Smooth muscle cell (in vitro differentiated cells): ENCODE data around the gene BPIFB6. TPM values are rescaled to one million over a fixed set of nuclear protein-coding genes. Genes with fewer than 3 reads are reported as not detected.

ENCODE experiments used
- DNase-seq: peaks from one replicate; lab custom pipeline; 2025; ENCODE audit not compliant: unreplicated experiment; lab: John Stamatoyannopoulos, UW
- H2AFZ ChIP-seq: fragments of 200-600 bp; sonication (generic); 2 replicates; pipeline ENCODE4 v1.6.0; 2016; ENCODE audit warnings: antibody characterized with exemption, low read depth, mild to moderate bottlenecking
- H3F3A ChIP-seq: fragments of 200-600 bp; sonication (generic); 2 replicates; pipeline ENCODE4 v1.6.0; 2017; ENCODE audit warnings: antibody characterized with exemption, low read depth
- H3K27ac ChIP-seq: fragments of 200-600 bp; sonication (generic); 2 replicates; pipeline ENCODE4 v1.5.1; 2016; ENCODE audit warnings: low read depth, mild to moderate bottlenecking
- H3K27me3 ChIP-seq: fragments of 200-600 bp; sonication (generic); 2 replicates; pipeline ENCODE4 v1.6.1; 2016; ENCODE audit warnings: low read depth, mild to moderate bottlenecking
- H3K36me3 ChIP-seq: fragments of 200-600 bp; sonication (generic); 2 replicates; pipeline ENCODE4 v1.5.1; 2016; ENCODE audit warnings: low read depth
- H3K4me1 ChIP-seq: fragments of 200-600 bp; sonication (generic); 2 replicates; pipeline ENCODE4 v1.5.1; 2016; ENCODE audit warnings: low read depth
- H3K4me2 ChIP-seq: fragments of 200-600 bp; sonication (generic); 2 replicates; pipeline ENCODE4 v1.6.0; 2016; ENCODE audit warnings: mild to moderate bottlenecking
- H3K4me3 ChIP-seq: fragments of 200-600 bp; sonication (generic); 2 replicates; pipeline ENCODE4 v1.5.1; 2016; ENCODE audit warnings: mild to moderate bottlenecking
- H3K79me2 ChIP-seq: fragments of 200-600 bp; sonication (generic); 2 replicates; pipeline ENCODE4 v1.6.0; 2016; ENCODE audit warnings: low read depth, mild to moderate bottlenecking
- H3K9ac ChIP-seq: fragments of 200-600 bp; sonication (generic); 2 replicates; pipeline ENCODE4 v1.6.0; 2016; ENCODE audit warnings: low read depth
- H3K9me3 ChIP-seq: fragments of 200-600 bp; sonication (generic); replicated peaks from 2 replicates; pipeline ENCODE4 v1.5.1; 2016; ENCODE audit warnings: low read depth
- H4K20me1 ChIP-seq: fragments of 200-600 bp; sonication (generic); 2 replicates; pipeline ENCODE4 v1.6.0; 2016; ENCODE audit warnings: low read depth
- CTCF ChIP-seq: fragments of 200-600 bp; sonication (generic); IDR thresholded peaks from 2 replicates; pipeline ENCODE4 v1.5.1; 2017; ENCODE audit warnings: borderline replicate concordance, mild to moderate bottlenecking, antibody characterized with exemption; ENCODE audit not compliant: insufficient read depth, poor library complexity, severe bottlenecking
- WGBS: methylation state at CpG from one replicate; pipeline ENCODE4 v1.1.7; 2016; ENCODE audit warnings: low lambda C conversion rate; 5-methylcytosine and 5-hydroxymethylcytosine counted together
- polyA plus RNA-seq: library from polyadenylated mRNA; unstranded; fragments of >200 nt; fragmentation: Nextera tagmentation; extraction: Ambion mirVana; gene quantifications from 2 replicates; pipeline ENCODE4 v1.2.1, GENCODE V29; 2016
- total RNA-seq: library from RNA; depleted of rRNA; stranded (reverse); fragments of >200 nt; gene quantifications from 2 replicates; pipeline ENCODE4 v1.2.3, GENCODE V29; 2014

The BPIFB6 gene
- total and polyA plus RNA-seq, 2 experiments from 2014 or later, result not detected

DNA sequence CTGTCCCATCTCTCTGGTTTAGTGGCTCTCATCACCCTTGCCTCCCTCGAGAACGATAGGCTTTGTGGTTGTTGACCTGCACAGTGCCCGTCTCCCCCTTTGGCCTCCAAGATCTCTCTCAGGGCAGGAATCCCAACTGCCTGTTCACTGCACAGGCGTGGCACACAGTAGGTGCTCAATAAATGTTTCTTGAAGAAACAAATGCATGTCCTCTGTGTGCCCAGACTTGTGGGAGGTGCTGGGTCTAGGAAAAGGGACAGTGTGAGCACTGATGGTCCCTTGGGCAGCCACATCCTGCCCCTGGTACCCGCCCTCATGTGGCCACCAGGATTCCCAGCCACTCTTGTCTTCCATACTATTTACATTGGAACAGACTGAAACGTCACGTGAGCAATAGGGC lies 2.6 kb upstream of the BPIFB6 start:
- Histone ChIP-seq H4K20me1 (no peaks in the 10 kb centered on the region), H3K9ac (no peak overlapping the region), H3K27ac (no peak overlapping the region), H3F3A (no peaks in the 10 kb centered on the region), H3K4me2 (no peak overlapping the region), H3K4me1 (no peaks in the 10 kb centered on the region), H3K4me3 (no peak overlapping the region), H2AFZ (no peak overlapping the region), H3K9me3 (no peaks in the 10 kb centered on the region), H3K79me2 (no peaks in the 10 kb centered on the region), H3K27me3 (peaks cover 38% of the 10 kb centered on the region), H3K36me3 (no peaks in the 10 kb centered on the region)
- TF ChIP-seq CTCF, result no peak
- 85% methylated on average over 7 of the region's 7 CpGs for WGBS
- no peak for DNase-seq

DNA sequence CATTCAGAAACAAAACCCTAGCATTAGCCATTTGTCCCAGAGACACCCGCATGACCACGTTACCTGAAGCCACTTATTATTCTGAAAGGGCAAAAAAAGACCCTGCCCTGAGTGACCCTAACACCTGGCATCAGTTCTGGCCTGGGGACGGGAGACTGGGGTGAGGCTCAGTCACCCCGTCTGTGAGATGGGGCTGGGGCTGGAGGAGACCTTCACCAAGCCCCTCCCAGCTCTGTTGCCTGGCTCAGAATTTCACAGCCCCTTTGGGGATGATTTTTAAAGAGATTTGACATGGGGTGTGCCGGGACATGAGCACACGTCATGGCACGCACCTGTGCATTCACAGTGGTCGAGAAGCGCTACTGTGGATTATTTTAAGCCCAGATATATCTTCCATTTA lies 1.4 kb upstream of the BPIFB6 start:
- Histone ChIP-seq H3K9me3 (no peaks in the 10 kb centered on the region), H4K20me1 (no peaks in the 10 kb centered on the region), H3K9ac (no peak overlapping the region), H3K4me3 (no peak overlapping the region), H3K36me3 (no peaks in the 10 kb centered on the region), H3K4me2 (no peak overlapping the region), H3K27me3 (peaks cover 41% of the 10 kb centered on the region), H3K79me2 (no peaks in the 10 kb centered on the region), H3K27ac (no peak overlapping the region), H3F3A (no peaks in the 10 kb centered on the region), H2AFZ (no peak overlapping the region), H3K4me1 (no peaks in the 10 kb centered on the region)
- no peak for DNase-seq
- no peak for TF ChIP-seq CTCF
- 89% methylated on average over 9 of the region's 9 CpGs for WGBS

- TF ChIP-seq CTCF, result no peak
- no peaks in the 10 kb centered on the region for H3K4me1 ChIP-seq
Observed at GRCh38 chr20:33030569-33030968, 879 bp upstream of the BPIFB6 start.

DNA sequence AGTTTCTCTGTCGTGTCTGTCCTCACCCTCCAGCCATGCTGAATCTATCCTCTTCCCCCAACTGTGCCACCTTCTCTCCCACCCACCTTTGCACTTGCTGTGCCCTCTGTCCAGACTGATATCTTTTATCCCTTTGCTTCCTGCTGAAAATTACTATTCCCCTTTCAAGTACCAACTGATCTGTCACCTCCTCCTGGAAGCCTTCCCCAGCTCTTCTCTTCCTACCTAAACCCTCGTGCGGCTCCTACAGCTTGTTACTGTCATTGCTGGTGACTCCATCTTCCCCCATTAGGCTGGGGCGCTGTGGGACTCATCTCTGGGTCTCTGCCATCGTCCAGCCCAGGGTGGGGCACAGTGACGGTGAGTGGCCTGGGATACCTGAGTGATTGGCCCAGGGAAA lies 1.1 kb downstream of the BPIFB6 start:
- H3K36me3 ChIP-seq, result no peaks in the 10 kb centered on the region
- H3K4me1 ChIP-seq, result no peaks in the 10 kb centered on the region
- H3F3A ChIP-seq, result no peaks in the 10 kb centered on the region
- DNase-seq, result no peak
- H3K27me3 ChIP-seq, result peaks cover 38% of the 10 kb centered on the region
- no peaks in the 10 kb centered on the region for H3K79me2 ChIP-seq
- H2AFZ ChIP-seq, result no peak overlapping the region
- H3K9ac ChIP-seq, result no peak overlapping the region
- H3K4me2 ChIP-seq, result no peak overlapping the region
- H3K4me3 ChIP-seq, result no peak overlapping the region
- TF ChIP-seq CTCF, result no peak
- H4K20me1 ChIP-seq, result no peaks in the 10 kb centered on the region
- no peak overlapping the region for H3K27ac ChIP-seq
- 77% methylated on average over 6 of the region's 6 CpGs for WGBS
- H3K9me3 ChIP-seq, result no peaks in the 10 kb centered on the region

More at GRCh38 chr20:33030569-33030968, 879 bp upstream of the BPIFB6 start:
- H3K27me3 ChIP-seq, result peaks cover 41% of the 10 kb centered on the region
- 89% methylated on average over 6 of the region's 6 CpGs for WGBS
- H2AFZ ChIP-seq, result no peak overlapping the region
- no peak for DNase-seq
- no peaks in the 10 kb centered on the region for H3K79me2 ChIP-seq
- H3K4me2 ChIP-seq, result no peak overlapping the region
- no peaks in the 10 kb centered on the region for H3K9me3 ChIP-seq
- no peaks in the 10 kb centered on the region for H3F3A ChIP-seq
- no peak overlapping the region for H3K27ac ChIP-seq
- no peak overlapping the region for H3K4me3 ChIP-seq
- no peaks in the 10 kb centered on the region for H4K20me1 ChIP-seq
- H3K36me3 ChIP-seq, result no peaks in the 10 kb centered on the region
- no peak overlapping the region for H3K9ac ChIP-seq
